GM19238 (cell line): ENCODE data around the gene EPHA2.
A peak's percentile ranks its signal among the peaks of the same experiment; 100 is the strongest.

ENCODE experiments used
- DNase-seq: peaks from one replicate; pipeline ENCODE4 v3.0.0; 2011; ENCODE audit warnings: low spot score; ENCODE audit not compliant: insufficient read length

EPHA2 gene

DNA sequence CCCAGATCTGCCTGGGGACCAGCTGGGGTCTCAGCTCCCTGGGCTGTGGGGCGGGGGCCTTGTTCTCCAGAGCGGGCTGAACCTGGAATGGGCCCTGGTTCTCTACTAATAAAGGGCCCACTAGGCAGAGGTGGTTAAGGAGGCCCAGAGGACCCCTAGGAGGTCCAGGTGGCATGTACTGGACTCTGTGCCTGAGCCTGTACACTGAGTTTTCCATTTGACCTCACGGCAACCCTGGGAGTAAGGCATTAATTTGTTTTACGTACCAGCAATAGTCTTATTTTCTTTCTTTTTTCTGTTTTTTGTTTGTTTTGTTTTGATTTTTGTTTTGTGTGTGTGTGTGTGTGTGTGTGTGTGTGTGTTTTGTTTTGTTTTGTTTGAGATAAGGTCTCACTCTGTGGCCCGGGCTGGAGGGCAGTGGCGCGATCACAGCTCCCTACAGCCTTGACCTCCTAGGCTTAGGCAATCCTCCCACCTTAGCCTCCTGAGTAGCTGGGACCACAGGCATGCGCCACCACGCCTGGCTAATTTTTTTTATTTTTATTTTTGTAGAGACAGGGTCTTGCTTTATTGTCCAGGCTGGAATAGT is 62.9 kb downstream of the EPHA2 start:
- no peak for DNase-seq

DNA sequence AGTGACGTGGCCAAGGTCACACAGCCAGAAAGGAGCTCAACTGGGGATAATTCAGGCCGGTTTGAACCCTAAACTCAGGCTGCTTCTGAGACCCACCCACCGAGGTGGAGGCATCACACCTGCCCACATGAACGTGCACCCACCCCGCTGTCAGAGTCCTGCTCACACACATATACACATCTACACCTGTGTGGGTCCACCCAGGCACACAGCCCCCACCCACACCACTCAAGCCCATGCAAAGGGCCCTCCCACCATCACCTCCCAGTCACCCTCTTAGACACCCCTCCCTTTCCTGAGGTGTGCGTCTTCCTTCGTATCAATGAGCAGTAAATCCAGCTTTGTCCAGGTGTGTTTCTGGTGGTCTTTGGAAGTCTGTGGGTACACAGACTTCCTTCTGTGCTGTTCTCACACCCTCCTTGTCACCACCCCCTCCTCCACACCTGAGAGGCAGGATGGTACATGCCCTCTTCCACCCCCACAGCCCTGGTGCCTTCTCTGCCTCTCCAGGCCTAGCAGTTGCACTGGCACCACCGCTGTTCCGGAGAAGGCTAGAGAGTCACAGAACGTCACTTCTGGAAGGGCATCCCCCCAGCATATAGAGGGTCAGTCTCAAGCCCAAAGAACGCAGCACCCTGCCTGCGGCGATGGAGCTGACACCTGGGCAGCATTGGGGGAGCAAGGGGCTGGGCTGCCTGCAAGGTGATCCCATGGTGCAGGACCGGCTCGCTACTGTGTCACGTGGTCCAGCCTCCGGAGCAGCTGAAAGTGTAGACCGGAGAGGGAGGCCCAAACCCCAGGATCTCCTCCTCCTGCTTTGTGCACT is 63.6 kb downstream of the EPHA2 start:
- no peak for DNase-seq

DNA sequence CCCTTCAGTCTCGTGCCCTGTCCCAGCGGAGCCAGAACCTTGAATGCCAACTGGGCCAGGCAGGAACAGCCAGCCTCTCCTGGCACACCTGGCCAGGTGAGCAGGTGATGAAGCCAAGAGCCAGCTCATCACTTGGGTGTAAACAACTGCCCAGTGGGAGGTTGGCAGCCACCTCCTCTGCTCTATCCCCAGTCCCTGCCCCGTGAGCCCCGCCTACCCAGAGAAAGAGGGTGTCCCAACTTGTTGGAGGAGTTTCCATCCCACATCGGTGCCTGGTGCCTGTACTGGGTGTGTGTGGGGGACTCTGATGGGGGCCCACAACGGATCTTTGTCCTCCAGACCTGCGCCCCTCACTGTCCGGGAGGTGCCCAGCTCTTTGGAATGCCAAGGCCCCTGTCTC is 64.6 kb downstream of the EPHA2 start:
- DNase-seq: no peak

DNA sequence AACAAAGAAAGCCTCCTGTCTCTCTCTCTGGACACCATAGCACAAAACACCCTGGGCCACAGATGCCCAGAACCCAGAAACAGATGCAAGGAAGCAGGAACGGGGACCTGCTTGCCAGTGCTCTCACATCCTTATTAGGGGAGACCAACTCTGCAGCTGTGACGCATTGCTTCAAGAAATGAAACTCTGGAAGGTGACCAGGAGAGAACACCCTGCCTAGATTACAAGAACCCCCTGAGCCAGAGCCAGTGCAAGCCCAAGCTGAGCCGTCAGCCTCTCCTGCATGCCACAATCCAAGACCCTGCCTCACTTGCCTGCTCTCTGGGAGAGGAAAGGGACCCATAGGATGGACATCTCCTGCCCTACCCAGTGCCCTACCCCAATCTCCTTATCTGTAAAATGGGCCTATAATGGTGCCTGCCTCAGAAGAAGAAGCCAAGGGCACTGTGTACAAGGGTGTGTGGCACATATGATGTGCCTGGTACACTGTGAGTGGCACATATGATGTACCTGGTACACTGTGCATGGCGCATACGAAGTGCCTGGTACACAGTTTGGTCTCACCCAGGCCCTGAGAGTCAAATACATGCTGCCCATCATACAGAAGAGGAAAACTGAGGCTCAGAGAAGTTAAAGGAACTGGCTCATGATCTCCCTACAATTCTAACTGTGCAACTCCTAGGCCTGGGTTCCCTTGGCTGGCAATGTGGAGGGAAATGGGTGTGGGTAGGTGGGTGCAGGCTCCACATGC is 65.6 kb downstream of the EPHA2 start:
- DNase-seq: no peak

DNA sequence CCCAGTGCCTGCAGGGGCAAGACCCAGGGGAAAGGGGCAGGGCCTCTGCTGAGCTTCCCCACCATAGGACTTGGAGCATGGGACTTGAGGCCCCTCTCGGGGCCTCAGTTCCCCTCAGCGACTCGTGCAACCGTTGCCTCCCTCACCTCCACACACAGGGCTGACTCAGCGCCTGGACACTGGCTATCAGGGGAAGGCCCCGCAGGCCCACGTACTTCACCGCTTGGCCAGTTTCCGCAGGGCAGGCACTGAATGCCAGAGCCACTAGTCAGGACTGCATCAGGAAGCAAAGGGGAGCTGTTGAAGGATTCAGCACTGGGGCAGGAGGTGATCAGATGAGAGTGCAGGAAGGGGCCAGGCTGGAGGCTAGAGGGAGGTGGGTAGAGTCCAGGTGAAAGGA is 66.9 kb downstream of the EPHA2 start:
- DNase-seq: no peak

DNA sequence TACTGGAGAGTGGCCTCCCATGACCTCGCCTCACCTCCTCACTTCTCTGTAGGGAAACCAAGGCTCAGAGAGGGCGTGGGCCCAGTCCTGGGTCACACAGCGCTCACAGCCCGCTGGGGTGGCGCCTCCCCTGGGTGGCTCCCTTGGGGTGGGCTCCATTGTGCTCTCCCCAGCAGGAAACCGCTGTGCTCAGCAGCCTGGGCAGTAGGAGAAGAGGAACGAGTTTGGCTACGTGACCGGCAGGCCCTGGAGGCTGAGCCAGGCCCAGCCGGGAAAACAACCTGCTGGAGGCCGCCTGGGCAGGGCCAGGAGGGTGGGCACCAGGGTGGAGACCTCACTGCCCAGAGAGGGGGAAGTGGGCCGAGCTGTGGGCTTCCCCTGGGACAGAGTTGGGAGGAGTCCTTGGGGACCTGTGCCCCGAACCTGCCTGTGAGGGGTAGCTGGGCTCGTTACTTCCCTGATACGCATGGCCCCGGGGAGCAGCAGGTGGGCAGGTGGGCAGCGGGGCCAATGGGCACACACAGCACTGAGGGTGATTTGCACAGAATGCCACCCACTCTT is 67.4 kb downstream of the EPHA2 start:
- no peak for DNase-seq

DNA sequence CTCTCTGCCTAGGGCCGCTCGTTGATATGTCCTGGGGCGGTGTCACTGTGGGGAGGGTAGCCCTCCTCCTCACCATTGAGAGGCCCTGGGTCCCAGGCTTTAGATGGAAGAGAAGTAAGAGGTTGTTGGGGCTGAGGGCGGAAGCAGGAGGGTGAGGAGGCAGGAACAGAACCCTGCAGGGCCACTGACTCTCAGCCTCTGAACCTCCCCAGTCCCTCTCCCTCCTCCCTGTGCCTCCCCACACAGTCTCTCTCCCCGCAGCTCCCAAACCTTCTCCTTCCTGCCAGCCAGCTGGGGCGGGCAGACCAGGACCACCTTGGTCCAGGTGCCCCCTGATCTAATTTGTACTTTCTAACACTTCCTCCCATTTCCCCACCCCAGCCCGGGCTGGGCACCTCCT is 68.1 kb downstream of the EPHA2 start:
- DNase-seq: no peak

DNA sequence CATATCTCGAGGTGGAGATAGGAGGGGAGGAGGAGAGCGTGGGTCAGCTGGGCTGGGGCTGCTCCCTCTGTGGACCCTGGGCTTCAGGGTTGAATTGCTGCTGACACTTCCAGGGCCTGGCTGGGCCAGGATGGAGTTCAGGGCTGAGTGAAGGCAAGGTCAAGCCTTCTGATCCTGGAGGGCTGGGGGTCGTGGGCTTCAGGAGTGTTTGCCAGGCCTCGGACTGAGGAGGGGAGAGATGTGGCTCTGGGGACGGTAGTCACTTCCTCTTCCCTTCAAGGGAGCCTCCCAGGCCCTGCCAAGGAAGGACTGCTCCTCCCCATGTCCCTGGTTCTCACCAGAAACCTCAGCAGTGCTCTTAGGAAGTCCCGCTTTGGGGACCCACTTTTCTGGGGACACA is 70.3 kb downstream of the EPHA2 start:
- no peak for DNase-seq

DNA sequence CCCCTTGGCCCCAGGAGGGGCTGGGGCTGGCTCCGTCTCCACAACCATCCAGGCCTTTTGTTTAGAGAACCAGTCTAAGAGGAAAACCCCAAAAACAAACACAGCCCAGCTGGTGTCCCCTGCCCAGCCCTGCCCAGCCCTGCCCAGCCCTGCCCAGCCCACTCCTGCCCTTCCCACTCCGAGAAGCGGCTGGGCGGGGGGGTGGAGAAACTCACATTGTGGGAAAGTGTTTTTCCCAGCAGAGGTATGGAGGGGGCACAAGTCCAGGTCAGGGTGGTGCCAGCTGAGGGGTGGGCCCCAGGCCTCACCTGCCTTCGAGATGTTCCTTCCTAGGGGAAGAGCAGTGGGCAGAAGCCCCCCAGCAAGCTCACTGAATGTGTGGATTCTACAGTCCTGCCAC is 72.4 kb downstream of the EPHA2 start:
- no peak for DNase-seq

DNA sequence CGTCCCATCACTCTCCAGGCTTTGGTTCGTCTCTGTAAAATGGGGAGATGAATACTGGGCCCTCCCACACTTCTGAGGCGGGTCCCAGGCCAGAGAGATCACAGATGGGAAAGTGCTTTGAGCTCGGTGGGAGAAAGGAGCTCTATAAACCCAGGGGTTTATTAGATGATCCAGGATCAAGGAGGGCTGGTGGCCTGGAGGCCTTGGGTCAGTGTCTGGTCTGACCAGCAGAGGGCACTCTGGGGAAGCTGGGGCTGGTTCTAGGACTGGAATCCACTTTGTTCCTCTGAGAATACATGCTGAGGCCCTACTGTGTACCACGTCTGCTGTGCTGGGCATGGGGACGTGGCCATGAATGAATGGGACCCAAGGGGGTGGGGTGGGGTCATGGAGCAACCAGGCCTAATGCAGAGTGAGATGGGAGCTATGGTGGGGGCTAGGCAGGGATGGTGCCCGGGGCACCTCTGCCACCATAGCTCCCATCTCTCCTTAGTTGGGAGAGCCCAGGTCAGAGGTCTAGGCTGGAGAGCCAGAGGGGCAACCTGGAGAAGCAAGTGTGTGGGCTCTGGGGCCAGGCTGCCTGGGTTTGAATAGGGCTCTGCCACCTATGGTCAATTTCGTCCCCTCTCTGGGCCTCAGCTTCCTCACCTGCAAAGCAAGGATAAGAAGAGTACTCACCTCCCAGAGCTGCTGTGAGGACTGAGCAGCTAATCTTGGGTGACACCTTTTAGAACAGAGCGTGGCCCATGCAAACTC is 73.4 kb downstream of the EPHA2 start:
- DNase-seq: peak; percentile 49

DNA sequence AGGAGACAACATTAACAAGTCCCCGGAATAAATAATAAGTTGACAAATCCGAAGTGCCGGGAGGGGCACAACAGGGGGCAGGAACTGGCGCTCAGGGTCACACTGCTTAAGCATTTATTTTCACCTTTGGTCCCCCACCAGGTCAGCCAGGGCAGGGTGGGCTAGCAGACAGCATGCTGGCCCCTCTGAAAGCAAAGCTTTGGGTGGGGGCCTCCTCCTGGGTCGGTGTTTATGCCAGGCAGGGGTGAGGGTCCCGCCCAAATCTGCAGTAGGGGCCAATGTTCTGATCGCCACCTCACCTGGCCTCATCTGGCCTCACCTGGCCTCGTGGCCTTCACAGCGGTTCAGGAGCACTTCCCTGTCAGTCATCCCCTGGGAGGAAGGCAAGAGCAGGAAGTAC is 74.2 kb downstream of the EPHA2 start:
- DNase-seq: no peak

DNA sequence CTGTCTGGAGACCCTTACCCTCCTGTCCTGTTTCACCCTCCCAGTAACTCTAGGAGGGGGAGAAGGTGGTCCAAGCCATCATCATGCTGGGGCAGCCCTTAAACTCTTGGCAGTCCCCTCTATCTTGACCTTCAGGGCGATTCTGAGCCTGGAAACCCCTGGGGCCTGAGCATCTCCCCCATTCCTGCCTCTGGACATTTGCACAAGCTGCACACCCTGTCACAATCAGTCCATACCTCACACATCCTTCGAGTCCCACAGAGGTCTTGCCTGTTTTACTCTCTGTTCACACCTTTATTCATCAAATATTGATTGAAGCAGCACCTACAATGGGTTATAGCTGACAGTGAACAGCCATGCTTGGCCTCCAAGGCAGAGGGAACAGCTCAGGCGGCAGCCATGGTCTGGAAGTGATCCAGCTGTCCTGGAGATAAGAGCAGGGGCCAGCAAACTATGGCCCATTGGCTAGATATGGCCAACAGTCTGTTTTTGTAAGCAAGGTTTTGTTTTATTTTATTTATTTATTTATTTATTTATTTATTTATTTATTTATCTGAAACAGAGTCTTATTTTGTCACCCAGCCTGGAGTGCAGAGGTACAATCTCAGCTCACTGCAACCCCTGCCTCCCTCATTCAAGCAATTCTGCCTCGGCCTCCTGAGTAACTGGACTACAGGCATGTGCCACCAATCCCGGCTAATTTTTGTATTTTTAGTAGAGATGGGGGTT is 75.3 kb downstream of the EPHA2 start:
- no peak for DNase-seq

DNA sequence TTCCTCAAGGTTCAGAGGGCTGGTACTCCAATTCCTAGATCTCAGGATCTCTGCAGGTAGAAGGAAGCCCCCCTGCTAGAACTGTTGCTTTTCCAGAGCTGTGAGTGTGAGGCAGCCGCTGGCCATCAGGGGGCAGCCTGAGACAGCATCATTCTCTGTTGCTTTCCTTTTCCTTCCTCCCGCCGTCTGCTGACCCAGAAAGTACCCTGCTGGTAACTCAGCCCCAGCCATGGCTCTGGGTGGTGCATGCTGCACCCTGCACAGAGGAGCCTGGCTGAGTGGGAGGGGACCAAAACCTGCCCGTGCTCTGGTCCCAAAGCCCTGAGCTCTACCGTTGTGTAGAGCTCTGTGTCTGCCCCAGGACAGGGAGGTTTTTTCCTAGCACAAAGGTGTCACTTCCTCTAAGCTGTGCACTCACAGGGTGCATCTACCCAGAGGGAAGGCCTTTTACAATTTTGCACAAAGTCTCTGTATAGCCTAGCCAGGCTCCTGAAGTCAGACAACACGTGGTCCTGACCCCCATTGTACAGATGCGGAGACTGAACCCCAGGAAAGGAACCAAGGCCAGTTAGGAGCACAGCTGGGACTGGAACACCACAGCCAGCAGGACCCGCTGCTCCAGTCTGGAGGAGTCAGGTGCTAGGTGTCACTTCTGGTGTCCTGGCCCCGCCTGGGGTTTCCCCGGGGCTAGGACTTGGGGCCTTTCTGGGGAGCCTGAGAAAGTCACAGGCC is 76.8 kb downstream of the EPHA2 start:
- peak; percentile 68 for DNase-seq

DNA sequence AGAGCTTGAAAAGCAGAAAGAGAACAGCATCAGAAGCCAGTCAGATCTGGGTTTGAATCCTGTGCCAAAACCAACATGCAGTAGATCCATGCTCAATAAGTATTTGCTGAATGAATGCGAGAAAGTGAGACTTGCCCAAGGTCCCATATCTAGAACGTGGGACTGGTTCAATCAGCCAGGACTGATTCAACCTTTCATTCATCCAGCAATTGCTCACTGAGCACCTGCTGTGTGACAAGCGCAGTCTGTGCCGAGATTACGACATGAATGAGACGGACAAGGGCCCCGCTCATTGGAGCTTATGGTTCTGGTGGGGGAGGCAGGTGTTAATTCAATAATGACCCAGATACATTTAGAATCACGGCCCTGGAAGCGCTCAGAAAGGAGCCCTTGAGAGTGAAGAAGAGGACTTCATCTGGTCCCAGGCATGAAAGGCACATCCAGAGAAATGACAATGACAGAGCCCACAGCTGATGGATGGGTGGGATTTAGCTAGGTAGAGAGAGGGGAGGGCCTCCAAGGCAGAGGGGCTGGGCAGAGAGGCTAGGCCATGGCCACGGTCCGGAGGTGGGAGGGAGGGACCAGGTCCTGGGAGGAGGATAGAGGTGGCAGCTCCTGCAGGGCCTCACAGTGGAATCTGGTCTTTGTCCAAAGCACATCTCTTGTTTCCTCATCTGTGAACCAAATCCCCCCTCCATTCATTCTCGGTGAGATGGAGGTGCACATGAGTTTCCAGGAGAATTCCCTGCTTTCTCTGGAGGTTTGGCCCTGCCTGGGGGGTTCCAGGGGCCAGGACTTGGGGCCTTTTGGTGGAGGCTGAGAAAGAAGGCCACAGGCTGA is 78.2 kb downstream of the EPHA2 start:
- no peak for DNase-seq

DNA sequence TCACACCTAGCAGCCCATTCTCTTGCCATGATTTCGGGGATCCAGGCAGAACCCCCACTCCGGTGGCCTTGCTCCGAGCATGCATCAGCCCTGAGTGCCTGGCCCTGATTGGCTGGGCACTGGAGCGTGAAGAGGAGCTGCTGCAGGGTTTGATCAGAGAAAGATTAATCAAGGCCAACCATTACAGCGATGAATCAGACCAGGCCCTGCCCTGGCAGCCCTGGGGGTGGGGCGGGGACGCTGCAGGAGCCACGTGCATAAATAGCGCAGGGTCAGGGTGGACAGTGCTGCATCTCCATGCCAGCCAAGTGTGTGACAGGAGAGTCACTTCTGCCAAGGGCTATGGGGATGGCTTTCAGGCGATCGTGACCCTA is 79.0 kb downstream of the EPHA2 start:
- DNase-seq: no peak

DNA sequence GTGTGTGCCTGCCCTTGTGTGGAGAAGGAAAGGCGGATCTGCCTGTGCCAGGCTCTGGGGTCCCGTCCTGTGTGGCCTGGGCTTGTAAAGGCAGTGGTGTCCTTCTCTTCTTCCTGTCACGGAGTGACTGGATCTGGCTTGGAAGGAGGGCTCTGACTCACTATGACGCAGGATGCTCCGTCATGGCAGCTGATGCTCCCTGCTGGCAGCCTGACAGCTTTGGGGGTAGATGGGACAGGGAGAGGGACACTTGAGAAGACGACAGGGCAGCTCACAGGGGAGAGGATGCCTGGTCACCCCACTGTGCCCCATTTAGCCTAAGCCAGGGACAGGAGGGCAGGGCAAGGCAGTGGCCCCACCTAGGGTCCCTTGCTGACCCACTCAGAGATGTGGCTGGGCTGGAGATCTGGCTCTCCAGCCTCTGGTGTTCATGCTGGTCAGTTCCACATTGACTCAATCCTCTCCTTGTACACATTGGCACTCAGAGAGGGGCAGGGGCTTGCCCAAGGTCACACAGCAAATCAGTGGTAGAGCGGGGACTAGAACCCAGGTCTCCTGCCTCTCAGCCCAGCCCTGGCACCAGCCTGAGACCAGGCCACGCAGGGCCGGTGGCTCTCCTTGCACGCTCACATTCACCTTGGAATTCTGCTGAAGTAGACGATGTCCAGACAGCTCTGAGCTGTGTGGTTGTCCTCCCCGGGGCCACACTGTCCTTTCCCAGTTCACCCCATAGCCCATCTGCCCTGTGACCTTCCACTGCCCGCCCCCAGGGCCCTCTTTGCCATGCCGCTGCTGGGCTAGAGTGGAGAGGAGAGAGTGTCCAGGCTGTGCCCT is 79.6 kb downstream of the EPHA2 start:
- no peak for DNase-seq

DNA sequence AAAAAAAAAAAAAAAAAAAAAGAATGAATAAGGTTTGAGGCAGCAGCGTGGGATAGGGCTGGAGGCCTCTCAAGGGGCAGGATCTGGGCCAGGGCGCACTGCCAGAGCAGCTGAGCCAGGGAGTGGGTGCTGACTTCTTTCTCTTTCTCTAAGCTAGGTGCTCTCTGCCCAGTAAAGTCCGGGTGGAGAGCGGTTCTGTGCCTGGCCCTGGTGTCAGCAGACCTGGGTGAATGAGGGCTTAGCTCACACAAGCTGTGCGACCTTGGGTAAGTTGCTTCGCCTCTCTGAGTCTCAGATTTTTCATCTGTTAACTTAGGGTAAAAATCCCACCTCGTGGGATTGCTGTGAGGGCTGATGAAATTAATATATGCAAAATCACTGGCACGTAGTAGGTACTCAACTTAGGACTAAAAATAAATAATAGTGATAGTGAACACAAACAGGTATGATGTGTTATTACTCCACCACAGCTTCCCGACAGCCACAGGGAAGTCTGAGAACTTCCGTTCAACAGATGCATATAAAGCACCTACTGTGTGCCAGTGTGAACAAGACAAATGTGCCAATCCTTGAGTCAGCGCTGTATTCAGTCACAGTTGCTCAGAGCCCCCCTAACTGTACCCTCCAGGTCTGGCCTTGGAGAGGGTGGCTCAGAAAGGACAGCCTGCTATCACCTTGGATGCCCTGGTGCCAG is 80.4 kb downstream of the EPHA2 start:
- DNase-seq: no peak
